ENCODE data around the gene MCEMP1. TPM values are rescaled to one million over a fixed set of nuclear protein-coding genes. Genes with fewer than 3 reads are reported as not detected.

Gene MCEMP1, protein sequence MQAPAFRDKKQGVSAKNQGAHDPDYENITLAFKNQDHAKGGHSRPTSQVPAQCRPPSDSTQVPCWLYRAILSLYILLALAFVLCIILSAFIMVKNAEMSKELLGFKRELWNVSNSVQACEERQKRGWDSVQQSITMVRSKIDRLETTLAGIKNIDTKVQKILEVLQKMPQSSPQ
- total RNA-seq = under 1 TPM in 1 of 5 donors, not detected in 4; 0.26 TPM
- 0.09 TPM for total RNA-seq (2013)
- total RNA-seq = 0 to 0.84 (median 0) reads per million in 29 experiments

DNA sequence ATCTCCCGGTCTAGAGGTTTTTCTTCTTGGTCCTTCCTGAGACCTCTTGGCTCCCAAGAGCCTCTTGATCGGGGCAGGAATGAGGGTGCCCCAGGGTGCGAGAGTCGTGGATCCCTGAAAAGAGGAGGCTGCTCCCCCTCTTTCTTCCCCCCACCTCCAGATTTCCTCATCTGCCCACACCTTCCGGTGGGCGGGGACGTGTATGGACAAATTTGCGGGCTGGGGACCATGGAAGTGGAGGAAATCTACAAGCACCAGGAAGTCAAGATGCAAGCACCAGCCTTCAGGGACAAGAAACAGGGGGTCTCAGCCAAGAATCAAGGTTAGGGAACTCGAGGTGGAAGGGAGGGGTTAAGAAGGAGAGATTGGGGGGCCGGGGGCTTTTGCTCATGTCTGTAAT, at the start of gene MCEMP1:
TSS of gene MCEMP1 (plus strand) at position 237 of the 400 bp plus-strand sequence. CDS start at position 268, 31 bp downstream.
- H3K4me1 Mint-ChIP-seq = peaks cover 34 to 51% (median 47%) of the 10 kb centered on the region in 3 donors
- no peaks in the 10 kb centered on the region for H3K9me3 Mint-ChIP-seq
- 15% methylated on average over 2 of the region's 10 CpGs for WGBS (ENCODE audit: insufficient coverage)
- H3K27me3 Mint-ChIP-seq = peaks cover 17 to 38% of the 10 kb centered on the region in 2 donors
- ATAC-seq (replicated peaks in 1 of 4) (no peak), DNase-seq (no peak)
- no peak within 1 kb of the TSS for H3K4me3 ChIP-seq (ENCODE audit: control insufficient read depth in 1 of 2, extremely low read depth in 1 of 2, low read length in 1 of 2)
- H3K4me1 ChIP-seq (ENCODE audit: control insufficient read depth in 1 of 2, extremely low read depth in 1 of 2, insufficient read depth in 2 of 2, low read length in 2 of 2) = peaks cover 22 to 39% of the 10 kb centered on the region in 2 experiments
- ChIA-PET POLR2A (interaction anchor here in 1 of 2 donors (0.6 kb wide), 1 partner anchor 21 kb away, joined by 3 read pairs; no protein-coding TSS in a partner anchor), CTCF (no interaction called here)
- H3K36me3 Mint-ChIP-seq = no peaks in the 10 kb centered on the region
- H3K36me3 ChIP-seq (ENCODE audit: control insufficient read depth in 2 of 2, extremely low read depth in 1 of 2, insufficient read depth in 1 of 2, low read length in 1 of 2) = no peaks in the 10 kb centered on the region
- no peak within 1 kb of the TSS for H3K27ac ChIP-seq (ENCODE audit: low read length)
- H3K27me3 ChIP-seq (replicated peaks in 1 of 2; ENCODE audit: control insufficient read depth in 2 of 2, extremely low read depth in 1 of 2, insufficient read depth in 2 of 2, low read length in 1 of 2) = peaks cover 0 to 46% of the 10 kb centered on the region in 2 experiments
- no peak within 1 kb of the TSS for H3K27ac Mint-ChIP-seq
- peak within 1 kb of the TSS in 1 of 3 donors; percentile 55 for H3K4me3 Mint-ChIP-seq
- H3K9me3 ChIP-seq = no peaks in the 10 kb centered on the region

DNA sequence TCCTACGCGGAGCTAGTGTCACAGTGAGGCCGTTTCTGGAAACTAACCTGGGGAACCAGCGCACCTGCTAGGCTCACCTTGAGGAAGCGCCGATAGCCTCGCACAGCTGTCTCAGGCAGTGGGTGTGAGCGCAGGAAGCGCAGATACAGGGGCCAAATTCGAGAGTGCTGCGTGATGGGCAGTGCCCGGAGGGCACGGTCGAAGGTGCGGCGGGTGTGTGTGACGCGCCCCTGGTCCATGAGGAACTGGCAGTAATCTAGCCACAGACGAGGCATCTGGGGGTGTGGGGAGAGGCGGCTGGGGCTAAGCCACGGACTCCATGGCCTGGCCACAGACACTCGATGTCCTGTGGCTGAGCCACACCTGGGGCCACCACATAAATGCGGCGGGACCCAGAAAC, 49.7 kb upstream of the MCEMP1 start:
- Histone ChIP-seq H3K4me3 (ENCODE audit: control insufficient read depth in 1 of 2, extremely low read depth in 1 of 2, low read length in 1 of 2) (no peak overlapping the region), H3K27me3 (replicated peaks in 1 of 2; ENCODE audit: control insufficient read depth in 2 of 2, extremely low read depth in 1 of 2, insufficient read depth in 2 of 2, low read length in 1 of 2) (no peaks in the 10 kb centered on the region), H3K27ac (ENCODE audit: low read length) (no peak overlapping the region), H3K9me3 (no peaks in the 10 kb centered on the region), H3K4me1 (ENCODE audit: control insufficient read depth in 1 of 2, extremely low read depth in 1 of 2, insufficient read depth in 2 of 2, low read length in 2 of 2) (peaks cover 13 to 45% of the 10 kb centered on the region in 2 experiments), H3K36me3 (ENCODE audit: control insufficient read depth in 2 of 2, extremely low read depth in 1 of 2, insufficient read depth in 1 of 2, low read length in 1 of 2) (peaks cover 8 to 58% of the 10 kb centered on the region in 2 donors)
- no peak for ATAC-seq (replicated peaks in 1 of 4)
- peak overlapping the region in 1 of 3 donors; percentile 37 for H3K4me3 Mint-ChIP-seq
- ChIA-PET CTCF (no interaction called here), POLR2A (interaction anchor here in 1 of 2 donors (0.7 kb wide), 1 partner anchor 277 kb away, joined by 4 read pairs; no protein-coding TSS in a partner anchor)
- peaks cover 34 to 47% (median 45%) of the 10 kb centered on the region in 3 donors for H3K4me1 Mint-ChIP-seq
- no peaks in the 10 kb centered on the region for H3K27me3 Mint-ChIP-seq
- H3K9me3 Mint-ChIP-seq = no peaks in the 10 kb centered on the region
- 94% methylated on average over 22 of the region's 24 CpGs for WGBS (ENCODE audit: insufficient coverage)
- no peak for DNase-seq
- no peak overlapping the region for H3K27ac Mint-ChIP-seq
- peaks cover 13% of the 10 kb centered on the region for H3K36me3 Mint-ChIP-seq

DNA sequence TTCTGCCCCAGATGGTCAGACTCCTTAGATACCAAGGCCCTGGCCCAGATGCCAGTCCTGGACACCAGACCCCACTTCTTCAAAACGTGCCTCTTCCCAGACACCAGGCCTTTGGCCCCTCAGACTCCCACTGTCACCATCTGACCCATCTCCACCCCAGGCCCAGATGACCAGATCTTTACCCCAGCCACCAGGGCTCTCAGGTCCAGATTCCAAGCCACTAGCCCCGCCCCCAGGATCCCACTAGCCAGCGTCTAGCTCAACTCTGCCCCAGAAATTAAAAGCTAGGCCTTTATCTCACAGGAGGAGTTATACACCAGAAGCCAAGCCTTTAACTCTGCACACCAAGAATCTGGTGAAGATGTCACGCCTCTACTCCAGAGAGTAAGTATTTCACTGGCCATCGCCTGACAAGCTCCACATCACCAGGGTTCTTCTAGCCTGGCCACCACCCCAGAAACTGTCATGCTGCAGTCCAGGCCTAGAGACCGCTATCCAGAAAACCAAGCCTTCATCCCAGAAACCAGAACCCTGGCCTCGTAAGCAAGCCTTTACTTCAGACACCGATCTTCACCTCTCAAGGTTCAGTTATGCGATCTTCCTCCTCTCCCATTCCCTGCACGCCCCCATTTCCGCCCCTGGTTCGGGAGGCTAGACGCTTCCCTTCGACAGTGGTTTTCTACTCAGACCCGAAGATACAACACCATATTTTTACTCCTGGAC, 48.1 kb upstream of the MCEMP1 start:
- peaks cover 4% of the 10 kb centered on the region for H3K36me3 Mint-ChIP-seq
- ATAC-seq (replicated peaks in 1 of 4) = no peak

DNA sequence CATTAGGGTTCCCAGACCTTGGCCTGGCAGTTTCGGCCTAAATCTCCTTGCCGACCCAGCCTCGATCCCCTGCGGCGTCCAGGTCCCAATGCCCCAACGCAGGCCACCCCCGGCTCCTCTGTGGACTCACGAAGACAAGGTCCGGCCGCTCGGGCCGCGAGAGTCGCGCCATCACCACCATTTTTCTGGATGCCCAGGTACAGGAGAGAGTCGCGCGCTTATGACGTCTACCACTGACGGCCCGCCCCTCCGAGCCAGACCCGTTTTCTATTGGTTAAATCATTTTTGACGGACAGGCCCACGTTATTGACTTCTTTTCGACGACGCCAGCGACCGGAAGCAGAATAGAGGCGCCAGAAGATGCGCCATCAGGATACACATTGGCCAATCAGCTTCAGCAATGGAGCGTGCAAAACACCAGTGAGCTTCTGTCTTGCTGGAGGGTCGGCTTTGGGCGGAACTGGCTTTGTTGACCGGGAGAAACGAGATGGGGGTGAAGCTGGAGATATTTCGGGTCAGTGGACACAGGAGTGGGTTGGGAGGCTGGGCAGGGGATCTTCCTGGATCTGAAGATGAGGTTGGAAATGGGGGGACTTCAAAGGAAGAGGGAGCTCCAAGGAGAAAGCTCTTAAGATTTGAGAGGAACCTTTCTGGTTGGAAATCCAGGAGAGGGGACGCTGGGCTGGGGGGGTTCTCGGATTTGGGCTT, 47.4 kb upstream of the MCEMP1 start, which contains the start of the genes PET100 and XAB2:
TSS of gene PET100 (plus strand) at position 447 of the 708 bp plus-strand sequence. CDS start at position 488, 41 bp downstream.
TSS of gene XAB2 (minus strand) at position 199 of the 708 bp plus-strand sequence. CDS start at position 181, 18 bp downstream.
- ChIA-PET CTCF (interaction anchor here in 1 of 2 donors (0.6 to 2.0 kb wide), 11 partner anchors 13 to 560 kb away, joined by 3 to 15 read pairs (median 3); partner anchors contain the start of genes MAP2K7, MCOLN1, TIMM44 and TRAPPC5), POLR2A (interaction anchor here (0.5 to 1.2 kb wide), 8 partner anchors 8 to 1896 kb away, joined by 3 to 5 read pairs (median 4); partner anchors contain the start of gene SNAPC2 (in 1 of the 2))
- peak within 1 kb of the TSS; percentile 90 to 99 for H3K4me3 ChIP-seq (ENCODE audit: control insufficient read depth in 1 of 2, extremely low read depth in 1 of 2, low read length in 1 of 2)
- H3K27me3 Mint-ChIP-seq = no peaks in the 10 kb centered on the region
- no peaks in the 10 kb centered on the region for H3K9me3 Mint-ChIP-seq
- peak within 1 kb of the TSS; percentile 98 for H3K27ac Mint-ChIP-seq
- ATAC-seq (replicated peaks in 1 of 4) (peak; percentile 92 to 98 (median 96)), DNase-seq (peak; percentile 87 to 98 (median 94))
- H3K27me3 ChIP-seq (replicated peaks in 1 of 2; ENCODE audit: control insufficient read depth in 2 of 2, extremely low read depth in 1 of 2, insufficient read depth in 2 of 2, low read length in 1 of 2) = no peaks in the 10 kb centered on the region
- H3K9me3 ChIP-seq = no peaks in the 10 kb centered on the region
- 0% methylated on average over 40 of the region's 40 CpGs for WGBS (ENCODE audit: insufficient coverage)
- peak within 1 kb of the TSS; percentile 86 for H3K27ac ChIP-seq (ENCODE audit: low read length)
- peaks cover 4% of the 10 kb centered on the region for H3K36me3 Mint-ChIP-seq
- H3K4me3 Mint-ChIP-seq = peak within 1 kb of the TSS; percentile 90 to 99 (median 96)
- peaks cover 13 to 45% of the 10 kb centered on the region in 2 experiments for H3K4me1 ChIP-seq (ENCODE audit: control insufficient read depth in 1 of 2, extremely low read depth in 1 of 2, insufficient read depth in 2 of 2, low read length in 2 of 2)
- peaks cover 3 to 44% of the 10 kb centered on the region in 2 donors for H3K36me3 ChIP-seq (ENCODE audit: control insufficient read depth in 2 of 2, extremely low read depth in 1 of 2, insufficient read depth in 1 of 2, low read length in 1 of 2)
- peaks cover 39 to 48% (median 45%) of the 10 kb centered on the region in 3 donors for H3K4me1 Mint-ChIP-seq

More for the DNA sequence above, 48.1 kb upstream of the MCEMP1 start:
- Mint-ChIP-seq H3K27me3 (no peaks in the 10 kb centered on the region), H3K9me3 (no peaks in the 10 kb centered on the region), H3K4me1 (peaks cover 39 to 48% (median 45%) of the 10 kb centered on the region in 3 donors), H3K4me3 (peak overlapping the region; percentile 90 to 99 (median 96)), H3K27ac (peak overlapping the region; percentile 98)
- Histone ChIP-seq H3K4me3 (ENCODE audit: control insufficient read depth in 1 of 2, extremely low read depth in 1 of 2, low read length in 1 of 2) (peak overlapping the region; percentile 90 to 99), H3K9me3 (no peaks in the 10 kb centered on the region), H3K27me3 (replicated peaks in 1 of 2; ENCODE audit: control insufficient read depth in 2 of 2, extremely low read depth in 1 of 2, insufficient read depth in 2 of 2, low read length in 1 of 2) (no peaks in the 10 kb centered on the region), H3K36me3 (ENCODE audit: control insufficient read depth in 2 of 2, extremely low read depth in 1 of 2, insufficient read depth in 1 of 2, low read length in 1 of 2) (peaks cover 5 to 50% of the 10 kb centered on the region in 2 donors), H3K27ac (ENCODE audit: low read length) (peak overlapping the region; percentile 83), H3K4me1 (ENCODE audit: control insufficient read depth in 1 of 2, extremely low read depth in 1 of 2, insufficient read depth in 2 of 2, low read length in 2 of 2) (peaks cover 13 to 45% of the 10 kb centered on the region in 2 experiments)
- CTCF ChIA-PET = interaction anchor here in 1 of 2 donors (0.6 to 2.0 kb wide), 5 partner anchors 24 to 275 kb away, joined by 3 to 15 read pairs (median 3); partner anchors contain the start of genes MAP2K7 and MCOLN1
- WGBS (ENCODE audit: insufficient coverage) = 7% methylated on average over 13 of the region's 15 CpGs
- DNase-seq = peak in 1 of 35 experiments; percentile 13
- POLR2A ChIA-PET = interaction anchor here in 1 of 2 donors (0.5 to 1.2 kb wide), 4 partner anchors 35 to 291 kb away, joined by 3 to 5 read pairs (median 4); partner anchors contain the start of gene SNAPC2

DNA sequence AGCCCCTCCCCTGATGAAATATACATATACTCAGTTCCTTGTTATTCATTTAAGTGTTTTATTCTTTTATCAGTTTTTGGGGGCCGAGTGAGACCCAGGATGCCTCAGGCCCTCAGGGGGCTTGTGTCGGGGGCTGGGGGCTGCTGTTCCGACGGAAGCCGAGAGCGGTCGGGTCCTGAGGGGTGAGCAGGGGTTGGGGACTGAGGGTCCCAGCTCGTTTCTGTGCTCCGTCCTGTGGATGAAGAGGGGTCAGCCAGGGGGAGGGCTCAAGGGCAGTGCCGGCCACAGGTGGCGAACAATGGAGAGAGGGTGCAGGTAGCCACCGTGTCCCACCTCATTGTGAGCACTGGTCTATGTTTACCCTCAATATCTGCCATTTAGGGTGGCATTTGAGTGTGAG, 45.3 kb upstream of the MCEMP1 start:
- Mint-ChIP-seq H3K27me3 (no peaks in the 10 kb centered on the region), H3K4me3 (peak overlapping the region in 2 of 3 donors; percentile 17 to 28), H3K36me3 (peaks cover 4% of the 10 kb centered on the region), H3K4me1 (peaks cover 58 to 61% (median 58%) of the 10 kb centered on the region in 3 donors), H3K9me3 (no peaks in the 10 kb centered on the region), H3K27ac (no peak overlapping the region)
- H3K27me3 ChIP-seq (replicated peaks in 1 of 2; ENCODE audit: control insufficient read depth in 2 of 2, extremely low read depth in 1 of 2, insufficient read depth in 2 of 2, low read length in 1 of 2) = no peaks in the 10 kb centered on the region
- ChIA-PET CTCF (no interaction called here), POLR2A (interaction anchor here in 1 of 2 donors (0.6 kb wide), 1 partner anchor 36 kb away, joined by 8 read pairs; the partner anchor contains the start of gene CAMSAP3)
- DNase-seq = no peak
- H3K9me3 ChIP-seq = no peaks in the 10 kb centered on the region
- no peak for ATAC-seq (replicated peaks in 1 of 4)
- peaks cover 13 to 55% of the 10 kb centered on the region in 2 experiments for H3K4me1 ChIP-seq (ENCODE audit: control insufficient read depth in 1 of 2, extremely low read depth in 1 of 2, insufficient read depth in 2 of 2, low read length in 2 of 2)
- no peak overlapping the region for H3K27ac ChIP-seq (ENCODE audit: low read length)
- 97% methylated on average over 12 of the region's 12 CpGs for WGBS (ENCODE audit: insufficient coverage)
- peaks cover 0 to 24% of the 10 kb centered on the region in 2 donors for H3K36me3 ChIP-seq (ENCODE audit: control insufficient read depth in 2 of 2, extremely low read depth in 1 of 2, insufficient read depth in 1 of 2, low read length in 1 of 2)
- no peak overlapping the region for H3K4me3 ChIP-seq (ENCODE audit: control insufficient read depth in 1 of 2, extremely low read depth in 1 of 2, low read length in 1 of 2)

Measured in T-cell (primary cell).